H1 (cell line): ENCODE results near the gene MED23. TPM values are rescaled to one million over a fixed set of nuclear protein-coding genes. Genes with fewer than 3 reads are reported as not detected.

Source experiments
- CTCF ChIA-PET: fragments of 300-600 bp; sonication (Branson Sonifier 250); formaldehyde crosslinking; loops from one replicate; lab custom pipeline; 2021; ENCODE audit not compliant: partially characterized antibody; lab: Charles Lee
- POLR2A ChIA-PET: fragments of 300-600 bp; sonication (Branson Sonifier 250); formaldehyde crosslinking; loops from one replicate; lab custom pipeline; 2021; ENCODE audit warnings: inconsistent platforms; ENCODE audit not compliant: partially characterized antibody; lab: Charles Lee
- DNase-seq, 2 experiments: peaks; one replicate each; pipeline versions ENCODE4 v3.0.0 to v3.0.0-alpha.2; 2010 to 2022; ENCODE audit warnings: low spot score in 2 of 2, low read depth in 1 of 2, mixed read lengths in 1 of 2
- FAIRE-seq: peaks from 2 replicates; lab custom pipeline; 2011; peaks lifted over from hg19 to GRCh38; lab: Jason Lieb, UNC
- H2AFZ ChIP-seq: 2 replicates; pipeline ENCODE4 v1.8.1; 2012; ENCODE audit warnings: low read length, inconsistent platforms
- H2AK5ac ChIP-seq: 2 replicates; pipeline ENCODE4 v1.6.1; 2013; ENCODE audit warnings: low read depth, low read length
- H2BK120ac ChIP-seq: replicated peaks from 2 replicates; pipeline ENCODE3; 2013; ENCODE audit warnings: low read depth, low read length, inconsistent platforms
- H2BK12ac ChIP-seq: 2 replicates; pipeline ENCODE4 v1.6.1; 2013; ENCODE audit warnings: low read depth, low read length
- H2BK15ac ChIP-seq: 2 replicates; pipeline ENCODE4 v1.6.1; 2013; ENCODE audit warnings: low read length
- H2BK20ac ChIP-seq: 2 replicates; pipeline ENCODE4 v1.6.1; 2013; ENCODE audit warnings: low read length
- H2BK5ac ChIP-seq: 2 replicates; pipeline ENCODE4 v1.6.1; 2013; ENCODE audit warnings: low read depth, low read length
- H3K14ac ChIP-seq: 2 replicates; pipeline ENCODE4 v1.6.1; 2013; ENCODE audit warnings: inconsistent platforms; ENCODE audit not compliant: insufficient read length
- H3K18ac ChIP-seq: 2 replicates; pipeline ENCODE4 v1.6.1; 2013; ENCODE audit warnings: low read length; ENCODE audit errors: extremely low read depth
- H3K23ac ChIP-seq: 2 replicates; pipeline ENCODE4 v1.6.1; 2013; ENCODE audit warnings: inconsistent platforms; ENCODE audit not compliant: insufficient read length
- H3K23me2 ChIP-seq: 2 replicates; pipeline ENCODE4 v1.6.1; 2013; ENCODE audit warnings: low read depth, low read length
- H3K27ac ChIP-seq: 2 replicates; pipeline ENCODE4 v1.6.1; 2011; ENCODE audit warnings: low read depth, low read length, inconsistent platforms
- H3K27me3 ChIP-seq, 4 experiments: replicated peaks in 1 of 4; 1 replicate in 1 of 4; 2 replicates in 3 of 4; pipeline versions ENCODE4 v1.6.1 to v1.8.1; 2011 to 2013; ENCODE audit warnings: low read length in 3 of 4, mild to moderate bottlenecking in 3 of 4, inconsistent platforms in 2 of 4, mixed read lengths in 2 of 4, moderate library complexity in 1 of 4; ENCODE audit not compliant: control insufficient read depth in 3 of 4, insufficient read depth in 3 of 4; ENCODE audit errors: extremely low read depth in 1 of 4
- H3K36me3 ChIP-seq, 4 experiments: 2 replicates each; pipeline versions ENCODE4 v1.6.1 to v1.8.1; 2011 to 2013; ENCODE audit warnings: mild to moderate bottlenecking in 4 of 4, low read length in 3 of 4, moderate library complexity in 2 of 4, control low read depth in 1 of 4, inconsistent platforms in 1 of 4; ENCODE audit not compliant: insufficient read depth in 4 of 4, control insufficient read depth in 2 of 4
- H3K4ac ChIP-seq: replicated peaks from 2 replicates; pipeline ENCODE3; 2013; ENCODE audit warnings: low read length, low read depth, mixed read lengths, inconsistent platforms; ENCODE audit not compliant: insufficient read length
- H3K4me1 ChIP-seq, 4 experiments: replicated peaks in 1 of 4; 1 replicate in 1 of 4; 2 replicates in 3 of 4; pipeline versions ENCODE4 v1.6.1 to v1.8.1; 2011 to 2013; ENCODE audit warnings: low read length in 3 of 4, inconsistent platforms in 2 of 4, mixed read lengths in 1 of 4; ENCODE audit not compliant: insufficient read depth in 4 of 4, control insufficient read depth in 3 of 4
- H3K4me2 ChIP-seq, 2 experiments: 2 replicates each; pipeline versions ENCODE4 v1.6.1 to v1.8.1; 2011 to 2013; ENCODE audit warnings: low read depth in 2 of 2, low read length in 2 of 2, control low read depth in 1 of 2, inconsistent platforms in 1 of 2, mild to moderate bottlenecking in 1 of 2; ENCODE audit not compliant: insufficient read depth in 1 of 2
- H3K4me3 ChIP-seq, 4 experiments: fragments of 200-600, 300-600 bp in 1 of 4; sonication (generic), shearing (Covaris generic), sonication (Bioruptor Twin) in 1 of 4; 2 replicates each; pipeline versions ENCODE4 v1.5.1 to v1.8.1; 2011 to 2016; ENCODE audit warnings: low read length in 4 of 4, low read depth in 3 of 4, control low read depth in 2 of 4, inconsistent platforms in 2 of 4, mild to moderate bottlenecking in 2 of 4, mixed read lengths in 1 of 4, moderate library complexity in 1 of 4; ENCODE audit not compliant: insufficient read depth in 2 of 4; ENCODE audit errors: extremely low read depth in 1 of 4
- H3K56ac ChIP-seq: replicated peaks from 2 replicates; pipeline ENCODE3; 2013; ENCODE audit warnings: low read depth, mild to moderate bottlenecking, mixed read lengths, low read length, inconsistent platforms; ENCODE audit not compliant: insufficient read length
- H3K79me1 ChIP-seq: 2 replicates; pipeline ENCODE4 v1.6.1; 2013; ENCODE audit warnings: low read depth, low read length, control low read depth
- H3K79me2 ChIP-seq, 2 experiments: 2 replicates each; pipeline versions ENCODE4 v1.6.1 to v1.8.1; 2012 to 2013; ENCODE audit warnings: low read length in 2 of 2, mild to moderate bottlenecking in 2 of 2, inconsistent platforms in 1 of 2; ENCODE audit not compliant: insufficient read depth in 2 of 2, control insufficient read depth in 1 of 2
- H3K9ac ChIP-seq, 4 experiments: replicated peaks in 1 of 4; 1 replicate in 1 of 4; 2 replicates in 3 of 4; pipeline versions ENCODE4 v1.6.1 to v1.8.1; 2011 to 2013; ENCODE audit warnings: low read depth in 3 of 4, low read length in 3 of 4, control low read depth in 2 of 4, mild to moderate bottlenecking in 2 of 4, moderate library complexity in 2 of 4, inconsistent platforms in 1 of 4; ENCODE audit errors: extremely low read depth in 1 of 4
- H3K9me3 ChIP-seq, 2 experiments: 2 replicates each; pipeline versions ENCODE4 v1.6.1 to v1.8.1; 2012 to 2013; ENCODE audit warnings: mild to moderate bottlenecking in 2 of 2, moderate library complexity in 2 of 2, control low read depth in 1 of 2, inconsistent platforms in 1 of 2, low read depth in 1 of 2, low read length in 1 of 2, mixed read lengths in 1 of 2; ENCODE audit not compliant: insufficient read depth in 2 of 2
- H4K20me1 ChIP-seq, 2 experiments: replicated peaks in 1 of 2; 2 replicates each; pipeline versions ENCODE3 to v1.8.1; 2011 to 2013; ENCODE audit warnings: inconsistent platforms in 2 of 2, low read length in 2 of 2, mild to moderate bottlenecking in 1 of 2; ENCODE audit not compliant: insufficient read depth in 2 of 2, control insufficient read depth in 1 of 2
- H4K5ac ChIP-seq: 2 replicates; pipeline ENCODE4 v1.6.1; 2013; ENCODE audit warnings: low read length, low read depth, mixed read lengths, inconsistent platforms; ENCODE audit not compliant: insufficient read length
- H4K8ac ChIP-seq: 2 replicates; pipeline ENCODE4 v1.8.0; 2013; ENCODE audit warnings: mild to moderate bottlenecking, moderate library complexity, low read length, inconsistent platforms; ENCODE audit not compliant: insufficient read depth; ENCODE audit errors: extremely low read depth
- H4K91ac ChIP-seq: replicated peaks from 2 replicates; pipeline ENCODE3; 2013; ENCODE audit warnings: low read length, mixed read lengths, inconsistent platforms; ENCODE audit not compliant: insufficient read length
- FOSL1 ChIP-seq: IDR thresholded peaks from 2 replicates; pipeline ENCODE4 v1.6.1; 2011; ENCODE audit warnings: mild to moderate bottlenecking, low read depth, low read length, moderate library complexity; ENCODE audit not compliant: insufficient read depth
- JUND ChIP-seq: IDR thresholded peaks from 2 replicates; pipeline ENCODE4 v1.6.1; 2011; ENCODE audit warnings: mild to moderate bottlenecking, improper control_type of control experiment, low read length
- NANOG ChIP-seq: IDR thresholded peaks from 2 replicates; pipeline ENCODE4 v1.6.1; 2011; ENCODE audit warnings: low read length, low read depth, mild to moderate bottlenecking, inconsistent platforms; ENCODE audit not compliant: insufficient read depth, poor library complexity, severe bottlenecking
- POLR2AphosphoS5 ChIP-seq: IDR thresholded peaks from 2 replicates; pipeline ENCODE4 v1.6.1; 2011; ENCODE audit warnings: low read depth, low read length
- POU5F1 ChIP-seq: IDR thresholded peaks from 2 replicates; pipeline ENCODE4 v1.6.1; 2011; ENCODE audit warnings: low read depth, mild to moderate bottlenecking, low read length, moderate library complexity
- RAD21 ChIP-seq, 2 experiments: IDR thresholded peaks in 1 of 2; conservative IDR thresholded peaks in 1 of 2; 2 replicates each; pipeline ENCODE4 v1.6.1; 2011; ENCODE audit warnings: low read depth in 2 of 2, low read length in 2 of 2, improper control_type of control experiment in 1 of 2, inconsistent platforms in 1 of 2, mild to moderate bottlenecking in 1 of 2, moderate library complexity in 1 of 2
- SAP30 ChIP-seq: fragments of 300-600 bp; sonication (generic); IDR thresholded peaks from 2 replicates; pipeline ENCODE4 v1.7.1; 2012; ENCODE audit warnings: low read length, moderate library complexity, mild to moderate bottlenecking, inconsistent platforms; ENCODE audit not compliant: insufficient read depth, insufficient replicate concordance
- SIN3A ChIP-seq, 2 experiments: IDR thresholded peaks in 1 of 2; conservative IDR thresholded peaks in 1 of 2; 2 replicates each; pipeline ENCODE4 v1.6.1; 2011 to 2012; ENCODE audit warnings: low read length in 2 of 2, improper control_type of control experiment in 1 of 2, low read depth in 1 of 2, mild to moderate bottlenecking in 1 of 2
- SRF ChIP-seq: IDR thresholded peaks from 2 replicates; pipeline ENCODE4 v1.6.1; 2011; ENCODE audit warnings: mild to moderate bottlenecking, low read depth, low read length, moderate library complexity
- SUZ12 ChIP-seq: fragments of 200-600 bp; sonication (generic); IDR thresholded peaks from 2 replicates; pipeline ENCODE4 v1.6.1; 2012; ENCODE audit warnings: mild to moderate bottlenecking, inconsistent platforms, low read length, moderate library complexity, mixed read lengths
- TBP ChIP-seq: IDR thresholded peaks from 2 replicates; pipeline ENCODE4 v1.6.1; 2011; ENCODE audit warnings: low read depth, low read length, improper control_type of control experiment
- ZNF274 ChIP-seq: IDR thresholded peaks from 2 replicates; pipeline ENCODE4 v1.7.0; 2012; ENCODE audit warnings: low read length, borderline replicate concordance; ENCODE audit errors: extremely low read depth
- WGBS, 2 experiments: shearing (Covaris generic) in 1 of 2; methylation state at CpG; one replicate each; pipeline versions ENCODE4 v1.1.6 to v1.1.7; 2013 to 2015; ENCODE audit warnings: low lambda C conversion rate in 2 of 2, mixed read lengths in 2 of 2, inconsistent platforms in 1 of 2, low coverage in 1 of 2, missing lambda C conversion rate in 1 of 2; ENCODE audit not compliant: insufficient replicate concordance in 2 of 2, insufficient coverage in 1 of 2, insufficient read length in 1 of 2; ENCODE audit errors: extremely low coverage in 1 of 2, missing lambda C conversion rate in 1 of 2; 5-methylcytosine and 5-hydroxymethylcytosine counted together
- polyA plus RNA-seq, 7 experiments: library from polyadenylated mRNA; depleted of rRNA in 3 of 7; stranded (reverse) in 5 of 7; unstranded in 2 of 7; fragments of >200 nt in 5 of 7; fragments of 200-250 nt in 2 of 7; gene quantifications; 1 replicate in 5 of 7; 2 replicates in 1 of 7; 4 replicates in 1 of 7; pipeline versions ENCODE4 v1.2.1 to v1.2.3, GENCODE V29; 2011 to 2013; ENCODE audit warnings: missing spikeins in 2 of 7, mixed read lengths in 2 of 7
- total RNA-seq: library from RNA; stranded (reverse); fragmentation: NEBNext Ultra II Directional; extraction: Animal tissue kit (Norgen Biotek cat#: 25700); gene quantifications from 2 replicates; pipeline ENCODE4 v1.2.1, GENCODE V29; 2021

The MED23 gene
- total and polyA plus RNA-seq, 2 of the 8 experiments (the other 6 are each of a cell fraction or from before 2014, with no cell fraction given), result 10.5 to 13.0 TPM

GRCh38 chr6:131643855-131644460 is 15.9 kb upstream of the MED23 start:
- ChIA-PET POLR2A (no interaction called here), CTCF (interaction anchor here (0.6 to 0.8 kb wide), 2 partner anchors 16 to 1762 kb away, joined by 3 read pairs; partner anchors contain the start of gene MED23)
- Histone ChIP-seq H2AK5ac (no peak overlapping the region), H3K79me1 (no peaks in the 10 kb centered on the region), H3K27ac (no peak overlapping the region), H4K91ac (no peak overlapping the region), H3K4me1 (no peaks in the 10 kb centered on the region), H2BK12ac (no peak overlapping the region), H3K23ac (no peak overlapping the region), H3K9ac (no peak overlapping the region), H2AFZ (no peak overlapping the region), H4K8ac (no peak overlapping the region), H3K79me2 (no peaks in the 10 kb centered on the region), H3K56ac (no peak overlapping the region), H2BK15ac (no peak overlapping the region), H3K36me3 (no peaks in the 10 kb centered on the region), H4K5ac (no peak overlapping the region), H3K27me3 (no peaks in the 10 kb centered on the region), H3K4me2 (no peak overlapping the region), H3K18ac (no peak overlapping the region), H3K9me3 (no peaks in the 10 kb centered on the region), H2BK20ac (no peak overlapping the region), H3K4me3 (no peak overlapping the region), H3K23me2 (peaks cover 2% of the 10 kb centered on the region; the same call in 1 of the 2 replicates), H3K14ac (no peak overlapping the region), H3K4ac (no peak overlapping the region), H4K20me1 (no peaks in the 10 kb centered on the region), H2BK5ac (no peak overlapping the region), H2BK120ac (no peak overlapping the region)
- no peak for DNase-seq
- no peak for FAIRE-seq
- WGBS, 2 experiments, result 79% methylated on average over 2 of the region's 2 CpGs; no CpG with 5 or more reads in 1 of the 2 experiments
- no peak for TF ChIP-seq SUZ12
- TF ChIP-seq FOSL1, result no peak
- no peak for TF ChIP-seq ZNF274
- TF ChIP-seq SAP30, result no peak
- no peak for TF ChIP-seq RAD21 (IDR thresholded peaks at IDR 0.05 in 1 of 2, conservative IDR thresholded peaks at IDR 0.05 in 1 of 2; ENCODE audit: low read depth in 2 of 2, low read length in 2 of 2)
- no peak for TF ChIP-seq POU5F1
- TF ChIP-seq SIN3A (conservative IDR thresholded peaks at IDR 0.05 in 1 of 2, IDR thresholded peaks at IDR 0.05 in 1 of 2; ENCODE audit: low read depth in 1 of 2, low read length in 2 of 2), result no peak
- no peak for TF ChIP-seq NANOG
- TF ChIP-seq JUND, result no peak
- no peak for TF ChIP-seq TBP
- no peak for TF ChIP-seq POLR2AphosphoS5
- TF ChIP-seq SRF, result no peak
